HK-2 (cell line): ENCODE data around the gene BORCS5.
"Not testable (repeated sequence)": the region's sequence is repeated elsewhere in the genome, so short reads cannot be mapped to it uniquely, and the experiment has no call there.

Source experiments
- DNase-seq: peaks from one replicate; pipeline ENCODE4 v3.0.0-alpha.2; 2018; ENCODE audit not compliant: unreplicated experiment

The BORCS5 gene

GRCh38 chr12:12460935-12461922 lies 104.4 kb downstream of the BORCS5 start:
- DNase-seq, result no peak

DNA sequence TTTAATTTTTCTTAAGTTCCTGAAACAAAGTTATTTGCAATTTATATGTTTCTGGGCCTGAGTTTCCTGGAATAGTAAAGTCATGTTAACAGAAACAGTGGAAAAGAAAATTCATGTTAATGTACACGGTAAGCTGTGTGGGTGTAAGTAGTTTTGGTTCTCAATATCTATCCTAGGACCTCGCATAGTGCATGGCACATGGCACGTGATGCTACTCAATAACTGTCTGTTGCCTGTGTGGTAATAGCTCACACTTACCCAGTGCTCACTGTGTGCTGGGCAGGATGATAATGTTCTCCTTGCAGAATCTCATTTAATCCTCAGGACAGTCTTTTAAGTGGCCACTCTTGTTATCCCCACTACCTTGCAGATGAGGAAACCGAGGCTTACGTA lies 105.0 kb downstream of the BORCS5 start:
- no peak for DNase-seq

GRCh38 chr12:12465522-12465921 lies 108.6 kb downstream of the BORCS5 start:
- DNase-seq, result no peak

GRCh38 chr12:12466157-12466556 lies 109.3 kb downstream of the BORCS5 start:
- DNase-seq, result no peak

DNA sequence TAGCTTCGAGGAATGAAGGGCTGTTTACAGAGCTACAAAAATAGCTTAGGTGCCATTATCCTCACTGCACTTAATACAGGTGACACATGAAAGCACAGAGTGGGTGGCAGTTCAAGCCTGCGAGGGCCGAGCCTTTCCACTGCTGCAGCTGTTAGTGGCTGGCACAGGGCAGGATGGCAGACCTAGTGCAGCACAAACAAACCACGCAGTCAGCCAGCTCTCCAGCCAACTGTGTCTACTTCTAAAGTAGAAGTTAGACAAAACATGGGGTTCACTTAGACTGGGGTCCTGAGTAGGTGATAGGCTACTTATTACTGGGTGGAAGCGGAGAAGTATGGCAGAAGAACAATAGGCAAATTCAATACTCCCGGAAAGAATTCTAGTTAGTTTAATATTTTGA lies 110.4 kb downstream of the BORCS5 start:
- no peak for DNase-seq

DNA sequence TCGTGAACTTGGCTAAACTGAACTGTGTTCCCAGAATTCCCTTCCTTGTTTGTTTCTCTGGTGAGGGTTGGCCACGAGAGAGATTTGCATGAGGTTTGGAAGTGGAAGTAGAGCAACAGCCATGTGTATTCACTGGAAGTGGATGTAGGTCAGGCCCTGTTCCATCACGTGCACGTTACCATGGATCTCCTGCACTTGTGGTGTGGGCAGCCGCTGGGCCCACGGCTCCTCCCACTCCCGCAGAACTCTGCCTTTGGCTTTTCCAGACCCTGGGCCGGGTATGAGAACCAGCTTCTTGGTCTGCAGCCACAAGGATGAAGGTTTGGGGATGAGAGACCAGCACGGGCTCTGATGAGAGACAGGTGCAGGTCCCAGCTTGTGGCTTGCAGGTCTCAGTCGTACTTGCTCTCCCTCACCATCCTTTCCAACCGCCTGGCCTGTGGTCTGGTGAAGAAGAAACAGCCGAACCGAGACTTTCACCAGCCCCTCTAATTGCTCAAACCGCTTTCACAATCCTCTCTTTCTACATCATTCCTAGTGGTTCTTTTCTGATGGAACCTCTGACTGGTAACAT lies 110.9 kb downstream of the BORCS5 start:
- DNase-seq, result no peak

- no peak for DNase-seq
These were observed 111.7 kb downstream of the BORCS5 start for GRCh38 chr12:12468575-12468974.

DNA sequence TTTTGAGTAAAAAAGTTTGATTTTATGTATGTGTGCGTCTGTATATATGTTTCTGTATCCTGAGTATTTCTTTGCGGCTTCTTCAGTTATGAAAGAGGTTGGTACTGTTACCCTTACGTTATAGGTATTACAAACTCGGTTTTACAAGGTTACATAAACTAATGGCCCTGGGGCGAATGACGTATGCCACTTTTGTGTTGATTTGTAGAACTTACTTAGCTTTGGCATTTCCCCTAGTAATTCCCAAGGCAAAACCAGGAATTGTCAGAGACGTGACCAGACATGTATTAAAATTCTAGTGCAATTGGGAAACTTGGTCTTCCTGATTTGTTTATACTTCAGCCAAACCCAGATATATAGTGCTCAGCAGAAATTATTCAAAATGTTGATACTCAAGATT lies 112.5 kb downstream of the BORCS5 start:
- DNase-seq, result no peak

DNA sequence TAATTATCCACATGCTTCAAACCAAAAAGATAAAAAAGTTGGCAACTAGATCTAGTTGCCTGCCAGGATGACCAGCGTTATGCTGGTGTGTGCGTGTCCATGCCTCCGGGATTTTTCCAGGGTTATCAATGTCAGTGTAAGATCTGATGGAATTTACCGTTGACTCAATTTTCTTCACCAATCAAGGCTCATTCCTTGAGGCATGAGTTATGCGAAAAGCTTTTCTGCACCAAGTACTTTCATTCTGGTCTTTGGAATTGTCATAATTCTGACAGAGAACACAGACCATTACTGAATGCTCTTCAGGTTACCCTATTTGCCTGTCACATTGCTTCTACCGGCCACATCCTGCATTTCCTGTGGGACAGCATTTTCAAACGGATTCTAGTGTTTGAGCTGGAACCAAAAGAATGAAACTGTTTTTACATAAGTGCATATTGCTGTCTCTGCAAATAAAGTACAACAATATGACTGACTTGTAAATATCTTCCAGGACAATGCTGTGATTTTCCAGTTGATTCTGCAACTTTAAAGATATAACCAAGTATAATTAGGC lies 114.0 kb downstream of the BORCS5 start:
- no peak for DNase-seq

GRCh38 chr12:12471982-12472961 lies 115.4 kb downstream of the BORCS5 start:
- DNase-seq, result not testable (repeated sequence)

- DNase-seq, result no peak
These were observed 116.3 kb downstream of the BORCS5 start for GRCh38 chr12:12473223-12473622.

GRCh38 chr12:12474471-12474928 lies 117.6 kb downstream of the BORCS5 start:
- no peak for DNase-seq

- DNase-seq, result no peak
These were observed 118.3 kb downstream of the BORCS5 start for GRCh38 chr12:12474931-12475795.

DNA sequence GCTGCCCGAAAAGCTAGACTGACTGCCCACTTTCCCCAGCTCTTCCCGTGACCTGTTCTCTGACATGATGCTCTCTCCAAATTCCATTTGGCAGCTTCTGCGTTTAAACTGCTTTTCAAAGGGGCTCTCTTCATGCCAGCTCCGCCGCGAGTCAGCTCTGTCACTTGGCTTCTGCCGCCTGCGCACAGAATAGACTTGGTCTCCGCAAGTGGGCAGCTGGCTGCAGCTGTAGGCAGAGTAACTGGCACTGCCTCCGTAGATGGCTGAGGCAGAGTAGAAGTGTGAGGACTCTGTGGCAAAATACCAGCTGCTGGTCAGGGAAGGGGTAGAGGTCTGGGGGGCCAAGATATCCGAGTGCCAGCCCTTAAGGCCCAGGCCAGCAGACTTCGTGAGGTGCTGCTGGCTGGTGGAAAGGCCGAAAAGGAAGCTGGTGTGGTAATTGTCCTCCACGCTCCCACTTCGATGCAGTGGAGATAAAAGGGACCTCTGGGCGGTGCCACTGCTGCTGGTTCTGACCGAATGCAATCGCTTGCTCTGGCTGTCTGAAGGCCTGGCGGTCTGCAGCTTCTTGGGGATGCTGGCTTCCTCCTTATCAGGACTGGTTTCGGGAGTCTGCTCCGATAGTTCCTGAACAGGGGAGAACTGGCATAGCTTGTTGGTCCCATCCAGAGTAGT lies 120.1 kb downstream of the BORCS5 start:
- no peak for DNase-seq

GRCh38 chr12:12477532-12477890 lies 120.6 kb downstream of the BORCS5 start:
- no peak for DNase-seq

DNA sequence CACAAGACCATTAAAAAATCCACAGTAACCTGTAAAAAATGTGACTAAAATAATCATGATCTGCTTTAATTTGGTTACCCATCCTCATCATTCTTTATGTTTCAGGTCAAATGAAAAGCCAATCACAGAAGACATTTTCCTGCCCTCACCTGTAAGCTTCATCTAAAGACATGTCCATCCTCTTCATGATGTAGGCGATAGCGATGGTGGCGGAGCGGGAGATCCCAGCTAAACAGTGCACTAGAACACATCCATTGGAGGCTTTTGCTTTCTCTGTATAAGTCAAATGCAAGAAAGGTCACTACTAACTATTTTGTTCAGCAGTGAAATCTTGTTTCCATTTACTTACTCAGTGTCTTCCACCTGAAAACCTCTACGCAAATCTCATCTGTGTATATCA lies 123.2 kb downstream of the BORCS5 start:
- no peak for DNase-seq

- no peak for DNase-seq
These were observed 124.8 kb downstream of the BORCS5 start for GRCh38 chr12:12481631-12482030.

DNA sequence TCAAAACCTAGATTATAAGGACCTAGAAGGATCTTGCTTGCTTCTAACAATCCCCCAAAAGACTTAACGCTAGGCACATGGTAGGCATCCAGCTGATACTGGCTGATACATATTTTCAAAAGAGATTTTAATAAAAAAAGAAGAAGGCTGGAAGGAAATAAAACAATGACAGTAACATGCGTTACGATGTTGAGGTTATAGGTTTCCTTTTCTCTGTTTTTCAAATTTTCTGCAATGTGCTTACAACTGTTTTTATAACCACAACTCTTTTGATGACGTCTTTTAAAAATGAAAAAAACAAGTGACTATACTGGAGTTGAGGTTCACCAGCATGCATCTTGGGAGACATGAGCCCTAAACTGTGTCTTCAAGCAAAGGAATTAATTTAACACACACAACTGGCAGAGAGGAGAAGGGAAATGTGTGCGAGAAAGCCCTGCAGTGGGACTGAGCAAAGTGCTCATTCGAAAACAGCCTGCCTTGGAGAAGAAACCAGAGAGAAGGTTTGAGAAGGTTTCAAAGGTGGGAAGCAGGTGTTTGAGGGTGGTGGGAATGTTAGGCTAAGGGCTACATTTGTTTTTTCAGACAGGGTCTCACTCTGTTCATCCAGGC lies 125.4 kb downstream of the BORCS5 start:
- no peak for DNase-seq

- DNase-seq, result no peak
These were observed 126.1 kb downstream of the BORCS5 start for GRCh38 chr12:12482959-12483358.

- no peak for DNase-seq
These were observed 126.6 kb downstream of the BORCS5 start for GRCh38 chr12:12483438-12483837.
